Measurements from ENCODE around the gene PIK3R2. TPM values are rescaled to one million over a fixed set of nuclear protein-coding genes. Genes with fewer than 3 reads are reported as not detected.

The PIK3R2 gene
- total and polyA plus RNA-seq, 2 of the 8 experiments (the other 6 are each of a cell fraction or from before 2014, with no cell fraction given) = 21.7 to 57.1 TPM

DNA sequence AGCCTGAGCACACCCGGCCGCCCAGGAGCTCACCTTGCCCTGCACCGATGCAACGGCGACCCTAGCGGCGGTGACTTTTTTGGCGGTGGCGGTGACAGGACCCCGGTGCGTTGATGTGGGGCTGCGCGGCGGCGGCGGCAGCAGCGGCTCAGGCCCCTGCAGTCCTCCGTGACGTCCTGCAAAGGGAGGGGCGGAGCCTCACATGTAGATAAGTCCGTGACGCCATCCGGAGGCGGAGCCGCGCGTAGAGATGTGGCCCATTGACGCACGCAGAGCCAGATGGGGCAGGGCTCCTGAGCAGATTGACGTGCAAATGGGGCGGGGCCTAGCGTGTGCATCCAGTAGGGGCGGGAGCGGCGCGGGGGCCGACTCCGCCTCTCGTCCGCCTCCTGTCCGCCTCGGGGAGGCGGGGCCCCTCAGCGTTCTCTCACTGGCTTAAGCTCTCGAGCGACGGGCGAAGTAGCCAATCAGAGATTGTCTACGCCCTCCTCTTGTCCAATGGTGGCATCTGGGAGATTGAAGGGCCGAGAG, 51.0 kb downstream of the PIK3R2 start, which contains the start of gene RAB3A (continued):
- TF ChIP-seq SIX5 (IDR thresholded peaks at IDR 0.05; ENCODE audit: low read depth, low read length) (no peak), EZH2 (IDR thresholded peaks at IDR 0.05; ENCODE audit: low read depth, low read length, severe bottlenecking) (no peak)
